Suprapubic skin (tissue), 4 donors: Measurements from ENCODE around the gene CLEC2D. TPM values are rescaled to one million over a fixed set of nuclear protein-coding genes. Genes with fewer than 3 reads are reported as not detected.

Experiments
- DNase-seq, 2 donors: peaks; one replicate each; pipeline ENCODE4 v3.0.0-alpha.2; 2019; ENCODE audit warnings: low spot score in 2 of 2
- H3K27ac ChIP-seq: fragments of 200-600 bp; sonication (generic); one replicate; pipeline ENCODE4 v1.5.1; 2019
- H3K27me3 ChIP-seq: fragments of 200-600 bp; sonication (generic); one replicate; pipeline ENCODE4 v1.5.1; 2019
- H3K36me3 ChIP-seq: fragments of 200-600 bp; sonication (generic); one replicate; pipeline ENCODE4 v1.5.1; 2019
- H3K4me1 ChIP-seq: fragments of 200-600 bp; sonication (generic); one replicate; pipeline ENCODE4 v1.5.1; 2019
- H3K4me3 ChIP-seq: fragments of 200-600 bp; sonication (generic); one replicate; pipeline ENCODE4 v1.5.1; 2019; ENCODE audit warnings: mild to moderate bottlenecking
- H3K9me3 ChIP-seq: fragments of 200-600 bp; sonication (generic); one replicate; pipeline ENCODE4 v1.5.1; 2019
- CTCF ChIP-seq, 2 donors: fragments of 200-600 bp in 1 of 2; fragments of 450-650 bp in 1 of 2; sonication (generic) in 1 of 2; IDR thresholded peaks; one replicate each; pipeline ENCODE4 v1.5.1; 2016 to 2019; ENCODE audit warnings: antibody characterized with exemption in 2 of 2, mild to moderate bottlenecking in 1 of 2, moderate library complexity in 1 of 2
- EP300 ChIP-seq: sonication (generic); formaldehyde crosslinking; IDR thresholded peaks from one replicate; pipeline ENCODE4 v1.6.1; 2017; ENCODE audit warnings: antibody characterized with exemption
- POLR2A ChIP-seq, 2 donors: fragments of 450-650 bp; IDR thresholded peaks; one replicate each; pipeline ENCODE4 v1.6.1; 2017; ENCODE audit warnings: antibody characterized with exemption in 2 of 2, mild to moderate bottlenecking in 2 of 2, moderate library complexity in 2 of 2
- POLR2AphosphoS5 ChIP-seq, 3 donors: sonication (generic); formaldehyde crosslinking; IDR thresholded peaks; one replicate each; pipeline ENCODE4 v1.6.1; 2017; ENCODE audit warnings: antibody characterized with exemption in 3 of 3
- WGBS: methylation state at CpG from one replicate; pipeline ENCODE4 v1.1.5; 2018; 5-methylcytosine and 5-hydroxymethylcytosine counted together
- total RNA-seq, 4 donors: library from RNA; depleted of rRNA; stranded (reverse); fragments of >200 nt; gene quantifications; one replicate each; pipeline ENCODE4 v1.1.0, GENCODE V29; 2016

Gene CLEC2D
- total RNA-seq, 4 donors from 2014 or later = 2.3 to 12.2 (median 5.0) TPM

GRCh38 chr12:9741726-9742125 is 72.2 kb downstream of the CLEC2D start:
- Histone ChIP-seq H3K36me3 (no peaks in the 10 kb centered on the region), H3K27ac (no peak overlapping the region), H3K4me3 (no peak overlapping the region), H3K4me1 (no peaks in the 10 kb centered on the region), H3K27me3 (no peaks in the 10 kb centered on the region), H3K9me3 (no peaks in the 10 kb centered on the region)
- WGBS = 80% methylated on average over 4 of the region's 4 CpGs
- no peak for TF ChIP-seq POLR2A (IDR thresholded peaks at IDR 0.05)
- TF ChIP-seq CTCF (IDR thresholded peaks at IDR 0.05) = no peak
- TF ChIP-seq POLR2AphosphoS5 (IDR thresholded peaks at IDR 0.05) = no peak
- TF ChIP-seq EP300 = no peak
- DNase-seq = no peak

GRCh38 chr12:9742661-9743060 is 73.1 kb downstream of the CLEC2D start:
- H3K4me3 ChIP-seq = no peak overlapping the region
- H3K9me3 ChIP-seq = no peaks in the 10 kb centered on the region
- TF ChIP-seq POLR2AphosphoS5 (IDR thresholded peaks at IDR 0.05) (no peak), CTCF (IDR thresholded peaks at IDR 0.05) (no peak), POLR2A (IDR thresholded peaks at IDR 0.05) (no peak), EP300 (no peak)
- no peaks in the 10 kb centered on the region for H3K27me3 ChIP-seq
- WGBS = 58% methylated on average over 5 of the region's 5 CpGs
- H3K4me1 ChIP-seq = no peaks in the 10 kb centered on the region
- no peak overlapping the region for H3K27ac ChIP-seq
- DNase-seq = no peak
- H3K36me3 ChIP-seq = no peaks in the 10 kb centered on the region

DNA sequence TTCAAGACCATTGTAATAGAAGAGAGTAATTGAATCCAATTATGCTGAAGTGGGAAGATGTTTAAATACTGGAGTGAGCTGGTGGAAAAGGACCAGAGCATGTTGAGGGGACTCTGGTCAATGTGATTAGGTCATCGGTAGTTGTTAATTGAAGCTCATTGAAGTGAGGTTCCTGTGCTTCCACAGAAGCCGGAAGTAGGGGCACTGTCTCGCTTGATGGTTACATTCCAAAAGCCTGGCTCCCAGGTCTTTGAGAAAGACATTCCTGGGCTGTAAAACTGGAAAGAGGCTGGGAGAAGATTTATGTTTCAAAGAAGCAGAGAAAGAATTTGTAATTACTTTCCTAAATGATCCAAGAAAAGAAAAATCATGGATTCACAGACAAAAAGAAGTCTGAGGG is 75.7 kb downstream of the CLEC2D start:
- Histone ChIP-seq H3K4me1 (no peaks in the 10 kb centered on the region), H3K27me3 (no peaks in the 10 kb centered on the region), H3K9me3 (no peaks in the 10 kb centered on the region), H3K36me3 (no peaks in the 10 kb centered on the region), H3K27ac (no peak overlapping the region), H3K4me3 (no peak overlapping the region)
- DNase-seq = no peak
- 53% methylated on average over 3 of the region's 3 CpGs for WGBS
- no peak for TF ChIP-seq CTCF (IDR thresholded peaks at IDR 0.05)
- TF ChIP-seq POLR2AphosphoS5 (IDR thresholded peaks at IDR 0.05) = no peak
- TF ChIP-seq POLR2A (IDR thresholded peaks at IDR 0.05) = no peak
- TF ChIP-seq EP300 = no peak

Other genes starting within 250 kb of the CLEC2D start
- not detected for gene KLRB1, start 61.8 kb upstream of the CLEC2D start, total RNA-seq
- gene CLECL1, start 63.4 kb downstream of the CLEC2D start, total RNA-seq = not detected
- 1 to 10 TPM in 3 of 4 donors, under 1 TPM in 1; 0.93 to 2.7 (median 1.7) TPM for gene CD69, start 91.2 kb downstream of the CLEC2D start, total RNA-seq
- not detected for gene KLRF1, start 157.8 kb downstream of the CLEC2D start, total RNA-seq
- 10 to 100 TPM; 41.9 to 81.2 (median 53.5) TPM for gene CLEC2B, start 199.6 kb downstream of the CLEC2D start, total RNA-seq
- not detected for gene KLRF2, start 211.8 kb downstream of the CLEC2D start, total RNA-seq